ENCODE results near the gene SEM1. TPM values are rescaled to one million over a fixed set of nuclear protein-coding genes. Genes with fewer than 3 reads are reported as not detected.

SEM1 gene
- total and polyA plus RNA-seq, 2 of the 8 experiments (the other 6 are each of a cell fraction or from before 2014, with no cell fraction given): 20.8 to 75.3 TPM

DNA sequence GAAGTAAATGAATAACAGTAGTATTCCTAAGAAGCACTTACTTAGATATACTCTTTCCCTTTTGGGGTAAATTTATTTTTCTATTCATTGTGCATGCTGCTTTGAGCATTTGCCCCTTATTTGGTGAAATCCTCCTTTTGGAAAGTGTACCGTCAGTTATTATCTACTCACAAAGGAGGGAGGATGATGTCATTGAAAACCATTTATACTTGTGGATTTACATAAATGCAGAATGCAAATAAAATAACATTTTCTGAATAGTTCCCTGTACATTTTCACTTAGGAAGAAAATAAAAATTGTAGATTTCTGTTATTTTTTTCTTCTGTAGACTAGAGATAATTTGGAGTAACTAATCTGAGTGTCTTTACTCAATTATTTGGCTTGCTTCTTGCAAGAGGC lies 29.5 kb upstream of the SEM1 start:
- ChIA-PET CTCF (ENCODE audit: partially characterized antibody) (no interaction called here), POLR2A (ENCODE audit: partially characterized antibody) (no interaction called here)
- H2BK5ac ChIP-seq (ENCODE audit: low read depth, low read length): no peak overlapping the region
- H3K4me3 ChIP-seq (ENCODE audit: extremely low read depth in 1 of 4, insufficient read depth in 2 of 4, low read depth in 3 of 4, low read length in 4 of 4): no peak overlapping the region
- H3K4me2 ChIP-seq (ENCODE audit: insufficient read depth in 1 of 2, low read depth in 2 of 2, low read length in 2 of 2): no peak overlapping the region
- no peak overlapping the region for H2AK5ac ChIP-seq (ENCODE audit: low read depth, low read length)
- H3K36me3 ChIP-seq (ENCODE audit: control insufficient read depth in 2 of 4, insufficient read depth in 4 of 4, low read length in 3 of 4): no peaks in the 10 kb centered on the region
- no peaks in the 10 kb centered on the region for H4K20me1 ChIP-seq (replicated peaks in 1 of 2; ENCODE audit: control insufficient read depth in 1 of 2, insufficient read depth in 2 of 2, low read length in 2 of 2)
- TF ChIP-seq TCF12 (IDR thresholded peaks at IDR 0.05; ENCODE audit: low read depth, low read length): no peak
- no peak for TF ChIP-seq EGR1 (IDR thresholded peaks at IDR 0.05; ENCODE audit: borderline replicate concordance, low read depth, low read length)
- TF ChIP-seq BCL11A (IDR thresholded peaks at IDR 0.05; ENCODE audit: low read depth in 2 of 2, low read length in 2 of 2): no peak
- TF ChIP-seq POLR2A (IDR thresholded peaks at IDR 0.05; ENCODE audit: control extremely low read depth in 1 of 2, low read depth in 2 of 2, low read length in 2 of 2): no peak
- TF ChIP-seq TBP (IDR thresholded peaks at IDR 0.05; ENCODE audit: low read depth, low read length): no peak
- no peak for TF ChIP-seq EZH2 (IDR thresholded peaks at IDR 0.05; ENCODE audit: low read depth, low read length, severe bottlenecking)
- TF ChIP-seq KDM5A (IDR thresholded peaks at IDR 0.05; ENCODE audit: low read length): no peak
- TF ChIP-seq EP300 (IDR thresholded peaks at IDR 0.05; ENCODE audit: borderline replicate concordance in 1 of 2, low read depth in 2 of 2, low read length in 2 of 2): no peak
- no peak for TF ChIP-seq CBX8 (IDR thresholded peaks at IDR 0.05; ENCODE audit: borderline replicate concordance, low read depth, low read length)
- no peak overlapping the region for H2AFZ ChIP-seq (ENCODE audit: low read length)
- 79% methylated on average over 1 of the region's 1 CpG; no CpG with 5 or more reads in 1 of the 2 experiments for WGBS, 2 experiments (ENCODE audit: extremely low coverage in 1 of 2, insufficient coverage in 1 of 2, insufficient read length in 1 of 2, insufficient replicate concordance in 2 of 2, low coverage in 1 of 2, low lambda C conversion rate in 2 of 2, missing lambda C conversion rate in 1 of 2)
- H2BK120ac ChIP-seq (replicated peaks; ENCODE audit: low read depth, low read length): no peak overlapping the region
- H3K79me1 ChIP-seq (ENCODE audit: low read depth, low read length): no peaks in the 10 kb centered on the region
- no peaks in the 10 kb centered on the region for H3K23me2 ChIP-seq (ENCODE audit: low read depth, low read length)
- no peak overlapping the region for H3K9ac ChIP-seq (replicated peaks in 1 of 4; ENCODE audit: extremely low read depth in 1 of 4, low read depth in 3 of 4, low read length in 3 of 4)
- H3K18ac ChIP-seq (ENCODE audit: extremely low read depth, low read length): no peak overlapping the region
- H2BK15ac ChIP-seq (ENCODE audit: low read length): no peak overlapping the region
- no peak overlapping the region for H4K5ac ChIP-seq (ENCODE audit: insufficient read length, low read depth, low read length)
- DNase-seq (ENCODE audit: low read depth in 1 of 2, low spot score in 2 of 2) (no peak), FAIRE-seq (no peak)
- H3K9me3 ChIP-seq (ENCODE audit: insufficient read depth in 2 of 2, low read depth in 1 of 2, low read length in 1 of 2): no peaks in the 10 kb centered on the region
- no peak overlapping the region for H3K4ac ChIP-seq (replicated peaks; ENCODE audit: insufficient read length, low read depth, low read length)
- no peak overlapping the region for H4K8ac ChIP-seq (ENCODE audit: extremely low read depth, insufficient read depth, low read length)
- no peak overlapping the region for H3K27ac ChIP-seq (ENCODE audit: low read depth, low read length)
- H3K4me1 ChIP-seq (replicated peaks in 1 of 4; ENCODE audit: control insufficient read depth in 3 of 4, insufficient read depth in 4 of 4, low read length in 3 of 4): peaks cover 3 to 10% (median 5%) of the 10 kb centered on the region in 4 experiments; a peak in 6 of 7 replicates
- no peak overlapping the region for H3K56ac ChIP-seq (replicated peaks; ENCODE audit: insufficient read length, low read depth, low read length)
- H2BK20ac ChIP-seq (ENCODE audit: low read length): no peak overlapping the region
- H3K27me3 ChIP-seq (replicated peaks in 1 of 4; ENCODE audit: control insufficient read depth in 3 of 4, extremely low read depth in 1 of 4, insufficient read depth in 3 of 4, low read length in 3 of 4): no peaks in the 10 kb centered on the region; a peak in 1 of 7 replicates
- H2BK12ac ChIP-seq (ENCODE audit: low read depth, low read length): no peak overlapping the region
- no peaks in the 10 kb centered on the region for H3K79me2 ChIP-seq (ENCODE audit: control insufficient read depth in 1 of 2, insufficient read depth in 2 of 2, low read length in 2 of 2)
- no peak overlapping the region for H4K91ac ChIP-seq (replicated peaks; ENCODE audit: insufficient read length, low read length)
- no peak overlapping the region for H3K14ac ChIP-seq (ENCODE audit: insufficient read length)
- H3K23ac ChIP-seq (ENCODE audit: insufficient read length): no peak overlapping the region
